HG02943 (cell line): ENCODE results near the gene PIEZO2.
"Not testable (repeated sequence)": the region's sequence is repeated elsewhere in the genome, so short reads cannot be mapped to it uniquely, and the experiment has no call there.

Source experiments
- ATAC-seq: cut with Tn5 transposase; IDR thresholded peaks from one replicate; pipeline ENCODE4 v1.9.1; 2021; ENCODE audit warnings: mild to moderate bottlenecking, low read depth, moderate library complexity; ENCODE audit not compliant: unreplicated experiment

Gene PIEZO2

DNA sequence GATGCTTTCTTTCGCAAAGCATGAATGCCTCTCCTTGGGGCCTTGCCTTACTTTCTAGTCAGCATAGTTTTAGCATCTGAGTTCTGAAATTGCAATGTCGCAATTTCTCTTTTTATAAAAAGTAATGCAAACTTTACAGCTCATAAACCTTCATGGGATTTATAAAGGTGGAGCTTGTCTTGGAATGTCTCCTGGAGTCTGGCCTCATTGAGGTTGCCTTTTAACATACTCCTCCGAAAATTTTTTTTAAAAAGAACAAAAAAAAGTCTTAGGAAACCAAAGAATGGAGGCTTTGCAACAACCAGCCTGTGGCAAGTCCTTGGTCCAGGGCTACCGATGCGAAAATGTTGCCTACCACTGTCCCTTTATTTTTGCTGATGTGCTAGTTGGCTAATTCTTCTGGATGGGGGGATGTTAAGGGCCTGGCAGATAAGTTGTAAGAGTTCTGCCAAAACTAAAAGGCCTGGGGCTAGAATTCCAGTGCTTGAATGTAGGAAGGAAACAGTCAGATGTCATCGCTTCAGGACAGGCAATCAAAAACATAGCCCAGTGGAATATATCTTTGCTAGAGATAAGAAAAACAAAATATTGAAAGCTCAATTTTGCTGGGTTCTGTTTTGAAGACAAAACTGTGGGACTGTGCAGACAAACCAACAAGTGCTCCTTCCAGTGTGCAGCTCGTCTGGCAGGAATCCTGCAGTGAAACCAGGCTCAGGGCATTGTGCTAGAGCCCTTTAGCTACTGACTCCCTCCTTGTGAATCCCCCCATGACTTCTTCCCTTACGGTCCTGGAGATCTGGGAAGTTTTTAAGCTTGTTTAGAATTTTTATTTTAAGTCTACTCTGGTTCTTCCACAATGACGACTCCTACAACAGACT, 213.0 kb downstream of the PIEZO2 start:
- no peak for ATAC-seq

DNA sequence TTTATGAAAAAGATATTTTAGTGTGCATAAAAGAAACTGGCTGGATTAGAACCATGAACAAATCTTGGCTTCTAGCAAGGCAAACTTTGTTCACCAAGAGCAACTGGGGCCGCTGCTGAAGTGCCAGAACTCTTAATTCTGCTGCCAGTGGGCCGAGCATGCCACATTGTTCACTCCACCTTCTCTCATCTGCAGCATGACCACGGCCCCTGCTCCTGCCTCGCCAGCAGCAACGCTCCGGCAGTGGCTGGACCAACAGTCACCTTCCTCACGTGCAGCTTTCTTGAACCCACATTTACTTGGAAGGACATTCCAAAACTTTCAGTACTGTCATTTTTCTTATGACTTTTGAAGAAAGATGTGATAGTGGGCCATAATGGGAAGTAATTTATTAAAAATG, 213.8 kb downstream of the PIEZO2 start:
- no peak for ATAC-seq

DNA sequence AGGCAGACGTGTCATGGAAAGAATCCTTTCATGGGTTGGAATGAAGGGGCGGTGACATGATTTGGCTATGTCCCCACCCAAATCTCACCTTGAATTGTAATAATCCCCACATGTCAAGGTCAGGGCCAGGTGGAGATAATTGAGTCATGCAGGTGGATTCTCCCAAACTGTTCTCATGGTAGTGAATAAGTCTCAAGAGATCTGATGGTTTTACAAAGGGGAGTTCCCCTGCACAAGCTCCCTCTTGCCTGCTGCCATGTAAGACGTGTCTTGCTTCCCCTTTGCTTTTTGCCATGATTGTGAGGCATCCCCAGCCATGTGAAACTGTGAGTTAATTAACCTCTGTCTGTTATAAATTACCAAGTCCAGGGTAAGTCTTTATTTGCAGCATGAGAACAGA, 215.7 kb downstream of the PIEZO2 start:
- not testable (repeated sequence) for ATAC-seq

DNA sequence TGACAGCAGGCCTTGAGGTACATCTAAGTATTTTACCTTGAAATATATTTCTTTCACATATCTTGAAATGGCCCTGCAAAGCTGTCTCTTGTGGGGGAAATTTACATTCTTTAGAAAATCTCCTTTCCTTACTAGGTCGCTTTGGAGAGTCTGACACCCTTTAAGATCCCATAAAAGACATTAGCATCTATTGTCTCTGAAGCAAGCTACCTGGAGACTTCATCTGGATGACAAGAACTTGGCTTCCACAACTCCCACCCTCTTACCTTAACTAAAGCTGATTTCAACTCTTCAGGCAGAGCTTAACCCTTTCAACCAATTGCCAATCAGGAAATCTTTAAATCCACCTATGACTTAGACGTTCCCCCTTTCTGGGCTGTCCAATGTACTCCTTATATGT, 219.3 kb downstream of the PIEZO2 start:
- ATAC-seq: no peak

DNA sequence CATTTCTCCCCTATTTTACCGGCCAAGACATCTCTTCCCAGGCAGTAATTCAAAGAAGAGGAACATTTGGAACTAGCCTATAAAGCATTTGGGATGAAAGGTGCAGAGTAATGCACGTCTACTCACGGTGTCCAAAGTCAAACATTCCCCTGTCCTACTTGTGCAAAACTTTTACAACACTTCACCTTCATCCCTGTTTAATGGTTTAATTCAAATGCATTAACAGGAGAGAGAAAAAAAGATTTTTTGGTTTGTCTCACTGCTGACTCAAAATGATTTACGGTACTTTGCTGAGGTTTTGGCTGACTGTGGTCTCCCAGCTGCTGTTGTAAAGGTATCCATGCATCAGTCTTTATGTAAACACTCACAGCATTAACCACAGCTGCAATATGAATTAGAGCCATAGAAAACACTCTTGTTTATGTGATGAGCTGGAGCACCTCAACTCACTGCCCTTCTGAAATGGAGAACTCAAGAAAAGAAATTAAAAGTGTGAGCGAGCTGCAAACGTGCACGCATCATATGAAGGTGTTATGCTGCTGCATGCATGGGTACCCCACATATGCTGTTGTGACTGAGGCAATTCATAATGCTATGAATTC, 220.5 kb downstream of the PIEZO2 start:
- ATAC-seq: no peak

DNA sequence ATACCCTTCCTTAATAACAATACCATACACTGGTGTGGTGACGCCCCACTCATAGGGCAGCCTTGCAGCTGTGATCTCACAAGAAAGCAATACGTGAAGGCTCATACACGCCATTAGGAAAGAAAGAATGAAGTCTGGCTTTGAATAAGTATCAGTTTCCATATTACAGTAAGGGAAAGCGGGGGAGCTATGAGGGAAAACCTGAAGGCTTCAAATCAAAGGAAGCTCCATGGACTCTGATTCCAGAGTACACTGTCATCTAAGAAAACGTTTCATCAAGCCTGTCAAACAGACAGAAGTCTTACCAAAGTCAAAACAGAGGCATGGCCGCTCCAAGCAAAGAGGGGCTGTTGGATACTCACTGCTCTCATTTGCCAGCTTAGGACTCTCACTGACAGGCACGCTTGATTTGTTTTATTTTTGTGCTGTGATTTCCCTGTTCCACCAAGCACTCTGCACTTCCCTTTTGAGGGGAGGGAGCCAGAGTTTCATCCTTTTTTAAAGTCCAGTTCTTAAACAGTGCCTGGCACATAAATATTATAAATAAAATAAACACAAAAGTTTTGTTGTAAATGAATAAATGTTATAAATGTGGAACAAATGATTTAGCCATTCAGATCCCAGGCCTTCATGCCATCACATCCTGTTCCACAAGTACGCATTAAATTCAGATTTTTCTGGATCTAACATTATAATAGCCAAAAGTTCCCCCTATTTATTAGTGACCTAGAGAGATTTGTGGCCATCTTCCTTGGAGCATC, 221.2 kb downstream of the PIEZO2 start:
- no peak for ATAC-seq

DNA sequence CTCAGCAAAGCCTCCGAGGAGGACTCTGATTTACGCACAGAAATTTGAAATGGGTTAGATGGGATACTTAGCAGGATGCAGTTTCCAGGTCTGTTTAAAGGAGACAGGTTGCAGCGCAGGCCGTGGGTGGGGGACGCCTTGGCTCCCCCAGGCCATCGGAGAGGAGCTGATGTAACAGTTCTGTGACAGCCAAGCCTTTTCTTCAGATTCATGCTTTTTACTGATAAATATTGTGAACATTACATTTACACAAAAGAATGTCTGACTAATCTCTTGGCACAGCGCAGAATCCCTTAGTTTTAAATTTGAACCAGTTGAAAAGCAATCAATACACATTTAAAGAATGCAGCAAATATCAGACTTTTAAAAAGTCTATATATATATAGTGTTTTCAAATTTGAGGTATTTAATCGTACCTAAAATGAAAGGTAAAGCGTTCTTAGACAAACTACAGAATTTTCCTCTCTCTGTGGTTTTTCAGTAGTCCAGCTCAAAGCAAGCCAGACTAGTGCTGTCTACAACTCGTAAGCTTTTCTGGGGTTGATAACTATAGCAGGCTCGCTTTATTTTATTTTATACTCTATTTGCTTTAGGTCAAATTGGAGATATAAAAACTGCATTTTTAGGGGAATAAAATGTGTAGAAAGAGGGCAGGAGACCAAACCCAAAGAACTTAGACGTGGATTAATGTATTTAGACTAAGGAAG, 221.9 kb downstream of the PIEZO2 start:
- ATAC-seq: no peak

DNA sequence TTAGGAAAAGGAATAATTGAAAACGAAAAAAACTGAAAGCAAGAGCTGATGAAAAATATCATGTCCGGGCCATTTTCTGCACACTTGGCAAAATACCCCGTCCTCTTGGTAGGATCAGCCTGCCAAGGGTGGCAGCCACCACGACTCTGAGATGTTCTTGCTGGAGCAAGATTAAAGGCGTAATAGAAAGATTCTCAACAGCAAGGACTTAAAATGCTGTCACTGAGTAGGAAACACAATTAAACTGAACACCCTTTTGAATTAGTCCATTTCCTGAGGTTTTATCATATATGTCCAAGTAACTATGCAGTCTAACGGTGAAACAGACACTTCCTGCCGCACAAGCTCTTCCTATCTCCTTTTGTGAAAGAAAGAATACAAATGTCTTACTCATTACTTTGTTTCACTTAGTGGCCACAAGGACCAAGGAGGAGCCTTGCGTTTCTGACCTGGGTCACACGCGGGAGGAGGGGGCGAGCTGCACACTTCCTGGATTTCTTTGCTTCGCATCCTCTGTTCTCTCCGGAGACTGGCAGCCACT, 222.7 kb downstream of the PIEZO2 start:
- no peak for ATAC-seq

DNA sequence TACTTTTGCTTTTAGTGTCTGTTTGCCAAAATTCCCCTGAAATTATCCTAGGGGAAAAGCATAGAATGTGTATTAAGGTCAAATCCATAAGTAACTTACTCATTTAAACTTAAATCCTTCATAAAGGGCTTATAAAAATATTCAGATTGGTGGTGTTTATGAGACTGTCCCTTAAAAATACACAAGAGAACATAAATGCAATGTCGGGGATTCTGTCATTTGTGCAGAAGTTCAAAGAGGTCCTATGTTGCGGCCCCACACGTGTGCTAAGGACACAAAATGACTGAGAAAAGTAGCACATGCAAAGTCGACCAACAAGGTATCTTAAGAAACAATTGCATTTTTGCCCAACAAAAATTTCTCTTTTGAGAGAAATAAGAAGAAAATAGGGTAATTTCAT, 225.1 kb downstream of the PIEZO2 start:
- ATAC-seq: no peak

DNA sequence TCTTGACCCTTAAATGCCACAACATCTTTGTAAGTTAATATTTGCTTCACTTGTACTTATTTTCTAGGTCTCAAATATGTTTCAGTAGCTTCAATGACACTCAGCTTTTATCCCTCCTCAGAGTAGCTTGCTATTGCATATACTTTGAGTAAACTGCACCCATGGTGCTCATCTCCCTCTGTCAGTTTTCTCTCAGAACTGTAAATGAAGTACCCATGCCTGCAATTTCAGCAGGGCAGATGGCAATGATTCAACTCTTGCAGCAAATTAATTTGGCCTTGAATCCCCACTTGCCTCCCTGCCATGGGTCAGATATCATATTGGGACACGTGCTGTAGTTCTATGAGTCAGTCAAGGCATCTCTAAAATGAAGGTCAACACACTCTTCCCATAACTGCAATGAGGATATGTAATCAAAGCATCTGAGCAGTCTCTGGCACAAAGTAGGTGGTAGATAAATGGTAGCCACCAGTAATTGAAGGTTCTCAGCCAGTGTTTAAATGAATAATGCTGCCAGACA, 225.8 kb downstream of the PIEZO2 start:
- no peak for ATAC-seq

DNA sequence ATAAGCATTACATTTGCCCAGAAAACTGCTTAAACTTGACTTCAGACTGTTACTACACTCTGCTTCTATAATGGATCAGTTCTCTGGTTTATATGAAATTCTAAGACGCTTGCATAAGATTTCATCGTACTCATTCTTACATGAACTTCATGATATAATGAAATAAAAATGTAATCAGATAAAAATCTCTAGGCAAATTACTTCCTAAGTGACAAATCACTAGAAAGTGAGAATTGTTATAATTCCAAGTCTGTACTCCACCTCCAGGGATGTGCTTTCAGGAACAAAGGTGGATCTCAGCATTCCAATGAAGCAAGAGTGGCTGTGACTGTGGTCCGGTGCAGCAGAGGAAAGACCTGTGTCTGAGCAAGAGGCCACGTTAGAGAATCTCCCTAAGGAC, 226.2 kb downstream of the PIEZO2 start:
- ATAC-seq: no peak

DNA sequence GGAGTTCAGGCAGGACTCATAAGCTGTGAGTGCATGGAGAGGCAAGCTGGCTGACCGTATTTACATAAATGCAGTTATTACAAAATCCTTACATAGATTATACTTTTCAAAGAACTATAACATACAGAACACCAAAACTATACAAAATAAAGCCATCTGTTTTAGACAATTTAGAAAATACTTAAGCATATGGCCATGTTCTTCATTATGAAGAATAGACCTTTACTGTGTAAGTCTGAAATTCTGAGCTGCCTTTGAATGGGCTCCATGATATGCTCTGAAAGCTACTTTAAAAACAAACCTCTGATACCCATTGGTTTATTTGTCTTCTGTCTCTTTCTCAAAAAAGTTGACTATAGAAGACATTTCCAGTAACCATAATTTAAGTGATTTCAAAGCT, 226.7 kb downstream of the PIEZO2 start:
- not testable (repeated sequence) for ATAC-seq

DNA sequence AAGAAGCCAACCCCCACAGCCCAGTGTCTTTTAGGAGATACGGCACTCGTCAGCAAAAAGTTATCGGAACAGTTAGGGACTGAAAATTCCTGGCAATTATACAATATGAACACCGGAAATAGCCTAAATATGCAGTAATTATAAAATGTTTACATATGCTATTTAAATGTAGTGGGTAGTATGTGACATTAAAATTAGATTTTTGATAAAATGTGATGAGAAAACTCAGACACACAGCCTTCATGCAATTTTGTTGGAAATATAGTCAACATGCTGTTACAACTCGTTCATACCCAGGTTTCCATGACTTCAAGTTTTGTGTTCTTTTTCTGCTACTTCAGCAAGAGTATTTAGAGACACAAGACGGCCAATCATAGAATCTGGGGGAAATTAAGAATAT, 229.1 kb downstream of the PIEZO2 start:
- ATAC-seq: not testable (repeated sequence)

DNA sequence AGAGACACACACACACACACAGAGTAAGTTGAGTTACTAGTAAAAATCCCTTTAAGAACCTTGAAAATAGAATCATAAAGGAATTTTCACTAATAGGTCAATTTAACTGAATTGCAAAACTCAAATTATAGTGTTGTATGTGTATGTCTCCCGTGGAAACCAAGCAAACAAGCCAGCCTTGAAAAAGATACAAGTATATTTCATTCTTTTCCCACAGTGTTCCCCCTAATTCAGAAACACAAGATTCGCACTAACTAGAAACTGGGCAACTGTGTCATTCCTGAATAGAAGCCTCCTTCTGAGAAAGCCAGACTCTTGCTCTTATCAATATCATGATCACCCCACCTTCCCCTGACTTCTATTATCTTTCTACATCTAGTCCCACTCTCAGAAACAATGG, 229.5 kb downstream of the PIEZO2 start:
- no peak for ATAC-seq

DNA sequence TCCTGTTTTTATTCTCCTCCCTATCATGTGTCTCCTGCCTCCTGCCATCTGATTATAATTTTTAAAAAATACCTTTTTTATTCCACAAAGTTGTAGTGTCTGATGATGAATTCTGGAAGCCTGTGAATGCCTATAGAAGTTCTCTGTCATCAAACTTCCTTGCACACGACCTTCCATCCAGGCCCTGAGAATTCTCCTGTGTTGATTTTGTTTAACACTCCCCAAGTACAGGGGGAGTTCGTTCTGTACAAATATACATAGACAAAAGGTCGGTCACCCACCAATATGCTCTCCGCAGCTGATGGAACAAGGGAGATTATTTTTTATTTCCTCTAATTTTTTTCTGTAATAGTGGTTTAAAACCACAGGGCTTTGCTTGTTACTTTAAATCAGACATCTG, 232.5 kb downstream of the PIEZO2 start:
- no peak for ATAC-seq

DNA sequence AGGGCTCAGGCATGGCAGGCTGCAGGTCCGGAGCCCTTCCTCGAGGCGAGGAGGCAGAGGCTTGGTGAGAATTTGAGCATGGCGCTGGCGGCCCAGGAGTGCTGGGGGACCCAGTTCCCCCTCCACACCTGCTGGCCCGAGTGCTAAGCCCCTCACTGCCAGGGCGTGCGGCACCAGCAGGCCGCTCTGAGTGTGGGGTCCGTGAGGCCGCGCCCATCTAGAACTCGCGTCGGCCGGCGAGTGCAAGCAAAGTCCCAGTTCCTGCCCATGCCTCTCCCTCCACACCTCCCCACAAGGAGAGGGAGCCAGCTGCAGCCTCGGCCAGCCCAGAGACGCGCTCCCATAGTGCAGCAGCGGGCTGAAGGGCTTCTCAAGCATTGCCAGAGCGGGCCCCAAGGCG, 233.0 kb downstream of the PIEZO2 start:
- ATAC-seq: no peak

DNA sequence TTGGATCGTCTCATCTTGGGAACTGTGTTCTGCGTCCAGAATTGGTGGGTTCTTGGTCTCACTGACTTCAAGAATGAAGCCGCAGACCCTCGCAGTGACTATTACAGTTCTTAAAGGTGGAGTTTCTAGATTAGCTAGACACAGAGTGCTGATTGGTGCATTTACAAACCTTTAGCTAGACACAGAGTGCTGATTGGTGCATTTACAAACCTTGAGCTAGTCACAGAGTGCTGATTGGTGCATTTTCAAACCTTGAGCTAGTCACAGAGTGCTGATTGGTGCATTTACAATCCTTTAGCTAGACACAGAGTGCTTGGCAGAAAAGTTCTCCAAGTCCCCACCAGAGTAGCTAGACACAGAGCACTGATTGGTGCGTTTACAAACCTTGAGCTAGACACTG, 233.6 kb downstream of the PIEZO2 start:
- not testable (repeated sequence) for ATAC-seq

DNA sequence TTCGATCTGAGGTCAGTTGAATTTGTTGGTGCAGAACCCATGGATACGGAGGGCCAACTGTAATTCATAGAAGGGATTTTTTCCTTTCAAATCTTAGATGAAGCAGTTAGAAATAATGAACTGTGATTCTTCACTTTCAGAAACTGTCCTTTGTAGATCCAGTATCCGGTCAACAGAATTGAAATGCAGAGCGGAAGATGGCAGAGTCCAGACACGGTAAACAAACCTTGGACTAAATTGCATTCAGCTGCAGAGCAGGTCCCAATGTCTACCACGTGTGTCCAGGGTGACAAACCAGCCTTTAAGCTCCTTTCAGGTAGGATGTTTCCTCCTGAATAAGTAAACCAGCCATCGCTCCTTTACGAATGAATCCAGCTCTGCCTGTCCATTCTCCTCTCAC, 234.8 kb downstream of the PIEZO2 start:
- not testable (repeated sequence) for ATAC-seq

DNA sequence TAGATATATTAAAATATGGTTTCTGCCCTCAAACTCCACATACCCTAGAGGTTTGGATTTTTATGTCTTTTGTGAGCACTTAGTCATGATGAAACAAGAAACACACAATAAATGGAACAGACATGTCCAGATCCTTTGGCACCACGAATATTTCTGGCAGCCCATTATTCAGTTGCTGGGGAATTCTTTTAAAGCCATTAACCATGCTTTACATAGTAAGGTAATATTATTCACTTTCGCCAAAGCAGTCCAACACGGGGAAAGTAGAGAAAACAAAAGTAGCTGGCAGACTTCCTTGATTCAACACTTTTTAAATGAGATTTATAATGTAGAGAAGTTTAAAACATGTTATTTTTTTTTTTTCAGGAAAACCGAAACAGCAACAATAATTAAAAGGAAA, 235.4 kb downstream of the PIEZO2 start:
- no peak for ATAC-seq

DNA sequence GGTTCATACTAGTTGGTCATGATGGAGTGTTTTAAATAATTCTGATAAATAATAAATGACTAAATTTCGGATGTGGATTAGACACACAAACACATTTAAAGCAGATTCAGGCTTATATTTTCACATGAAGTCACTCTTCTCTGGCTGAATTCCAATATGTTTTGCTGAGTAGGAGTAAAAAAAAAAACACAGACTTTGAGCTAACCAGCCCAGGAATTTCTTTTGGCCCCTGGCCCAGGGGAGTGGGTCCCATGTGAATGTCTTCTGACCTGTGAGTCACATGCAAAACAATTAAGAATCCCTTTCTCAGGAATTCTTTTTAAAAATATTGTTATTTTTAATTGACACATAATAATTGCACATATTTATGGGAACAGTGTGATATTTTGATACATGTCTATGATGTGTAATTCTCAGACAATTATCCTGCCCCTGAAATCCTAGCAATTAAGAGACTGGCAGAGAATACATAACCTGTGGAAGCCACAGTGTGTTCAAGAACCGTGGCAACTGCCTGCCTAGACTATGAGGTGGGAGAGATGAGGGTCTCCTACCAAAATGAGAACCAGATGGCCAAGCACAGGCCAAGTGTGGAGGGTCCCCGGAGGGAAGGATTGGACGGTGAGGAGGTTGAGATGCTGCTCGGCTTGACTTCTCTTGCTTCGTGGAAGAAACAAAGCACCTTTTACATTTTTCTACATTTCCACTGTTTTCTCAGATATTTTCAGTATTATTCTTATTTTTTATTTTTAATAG, 236.4 kb downstream of the PIEZO2 start:
- no peak for ATAC-seq
